Measurements from ENCODE around the gene SLC22A14.

Gene SLC22A14

GRCh38 chr3:38250198-38250597, 31.9 kb upstream of the SLC22A14 start:
- H3K4me2 ChIP-seq (ENCODE audit: low read length), result no peak overlapping the region
- no peak overlapping the region for H3K4me3 ChIP-seq (ENCODE audit: low read depth, low read length, poor library complexity, severe bottlenecking)
- H3K79me2 ChIP-seq (ENCODE audit: insufficient read depth, low read length), result no peaks in the 10 kb centered on the region
- no peaks in the 10 kb centered on the region for H4K20me1 ChIP-seq (ENCODE audit: insufficient read depth, low read length)
- peaks cover 85% of the 10 kb centered on the region for H3K36me3 ChIP-seq (ENCODE audit: insufficient read depth, low read length)
- no peak overlapping the region for H3K27ac ChIP-seq (ENCODE audit: low read depth, low read length, poor library complexity, severe bottlenecking)
- no peak overlapping the region for H3K9ac ChIP-seq (ENCODE audit: low read length)
- no peak overlapping the region for H2AFZ ChIP-seq (ENCODE audit: low read length)
- TF ChIP-seq EZH2 (IDR thresholded peaks at IDR 0.05; ENCODE audit: borderline replicate concordance, low read length), result no peak
- TF ChIP-seq, protein P1, sequence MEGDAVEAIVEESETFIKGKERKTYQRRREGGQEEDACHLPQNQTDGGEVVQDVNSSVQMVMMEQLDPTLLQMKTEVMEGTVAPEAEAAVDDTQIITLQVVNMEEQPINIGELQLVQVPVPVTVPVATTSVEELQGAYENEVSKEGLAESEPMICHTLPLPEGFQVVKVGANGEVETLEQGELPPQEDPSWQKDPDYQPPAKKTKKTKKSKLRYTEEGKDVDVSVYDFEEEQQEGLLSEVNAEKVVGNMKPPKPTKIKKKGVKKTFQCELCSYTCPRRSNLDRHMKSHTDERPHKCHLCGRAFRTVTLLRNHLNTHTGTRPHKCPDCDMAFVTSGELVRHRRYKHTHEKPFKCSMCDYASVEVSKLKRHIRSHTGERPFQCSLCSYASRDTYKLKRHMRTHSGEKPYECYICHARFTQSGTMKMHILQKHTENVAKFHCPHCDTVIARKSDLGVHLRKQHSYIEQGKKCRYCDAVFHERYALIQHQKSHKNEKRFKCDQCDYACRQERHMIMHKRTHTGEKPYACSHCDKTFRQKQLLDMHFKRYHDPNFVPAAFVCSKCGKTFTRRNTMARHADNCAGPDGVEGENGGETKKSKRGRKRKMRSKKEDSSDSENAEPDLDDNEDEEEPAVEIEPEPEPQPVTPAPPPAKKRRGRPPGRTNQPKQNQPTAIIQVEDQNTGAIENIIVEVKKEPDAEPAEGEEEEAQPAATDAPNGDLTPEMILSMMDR (IDR thresholded peaks at IDR 0.05; ENCODE audit: low read length), result no peak
- H3K27me3 ChIP-seq (ENCODE audit: insufficient read depth, low read length), result no peaks in the 10 kb centered on the region
- no peaks in the 10 kb centered on the region for H3K4me1 ChIP-seq (ENCODE audit: insufficient read depth, low read length, severe bottlenecking)
- H3K9me3 ChIP-seq (ENCODE audit: low read length), result no peaks in the 10 kb centered on the region
- no peaks in the 10 kb centered on the region for H3F3A ChIP-seq (ENCODE audit: insufficient read depth, low read length)
- no peaks in the 10 kb centered on the region for H3K9me2 ChIP-seq (ENCODE audit: low read depth, low read length)

GRCh38 chr3:38251197-38251596, 30.9 kb upstream of the SLC22A14 start:
- Histone ChIP-seq H3K9me3 (ENCODE audit: low read length) (no peaks in the 10 kb centered on the region), H3K27ac (ENCODE audit: low read depth, low read length, poor library complexity, severe bottlenecking) (no peak overlapping the region), H3K4me3 (ENCODE audit: low read depth, low read length, poor library complexity, severe bottlenecking) (no peak overlapping the region), H3K4me1 (ENCODE audit: insufficient read depth, low read length, severe bottlenecking) (no peaks in the 10 kb centered on the region), H3K36me3 (ENCODE audit: insufficient read depth, low read length) (peaks cover 89% of the 10 kb centered on the region), H3F3A (ENCODE audit: insufficient read depth, low read length) (no peaks in the 10 kb centered on the region), H3K9ac (ENCODE audit: low read length) (no peak overlapping the region), H3K27me3 (ENCODE audit: insufficient read depth, low read length) (no peaks in the 10 kb centered on the region), H2AFZ (ENCODE audit: low read length) (no peak overlapping the region), H3K4me2 (ENCODE audit: low read length) (no peak overlapping the region), H3K79me2 (ENCODE audit: insufficient read depth, low read length) (no peaks in the 10 kb centered on the region), H3K9me2 (ENCODE audit: low read depth, low read length) (no peaks in the 10 kb centered on the region), H4K20me1 (ENCODE audit: insufficient read depth, low read length) (no peaks in the 10 kb centered on the region)
- TF ChIP-seq, protein P1 (IDR thresholded peaks at IDR 0.05; ENCODE audit: low read length), result no peak
- TF ChIP-seq EZH2 (IDR thresholded peaks at IDR 0.05; ENCODE audit: borderline replicate concordance, low read length), result no peak

- Histone ChIP-seq H3K4me3 (ENCODE audit: low read depth, low read length, poor library complexity, severe bottlenecking) (no peak overlapping the region), H3K4me2 (ENCODE audit: low read length) (no peak overlapping the region), H3K27me3 (ENCODE audit: insufficient read depth, low read length) (no peaks in the 10 kb centered on the region), H3K36me3 (ENCODE audit: insufficient read depth, low read length) (peaks cover 71% of the 10 kb centered on the region), H3F3A (ENCODE audit: insufficient read depth, low read length) (no peaks in the 10 kb centered on the region), H3K27ac (ENCODE audit: low read depth, low read length, poor library complexity, severe bottlenecking) (no peak overlapping the region), H3K9me2 (ENCODE audit: low read depth, low read length) (no peaks in the 10 kb centered on the region), H3K9me3 (ENCODE audit: low read length) (no peaks in the 10 kb centered on the region), H2AFZ (ENCODE audit: low read length) (no peak overlapping the region), H3K4me1 (ENCODE audit: insufficient read depth, low read length, severe bottlenecking) (no peaks in the 10 kb centered on the region), H3K9ac (ENCODE audit: low read length) (no peak overlapping the region), H3K79me2 (ENCODE audit: insufficient read depth, low read length) (no peaks in the 10 kb centered on the region), H4K20me1 (ENCODE audit: insufficient read depth, low read length) (no peaks in the 10 kb centered on the region)
- TF ChIP-seq, protein P1 (IDR thresholded peaks at IDR 0.05; ENCODE audit: low read length), result no peak
- TF ChIP-seq EZH2 (IDR thresholded peaks at IDR 0.05; ENCODE audit: borderline replicate concordance, low read length), result no peak
Measured at GRCh38 chr3:38253704-38254103, 28.4 kb upstream of the SLC22A14 start.

Measured in OCI-LY1 (cell line).